GM12891 (cell line): ENCODE results near the gene NACC2.

Source experiments
- POU2F2 ChIP-seq: IDR thresholded peaks from 2 replicates; pipeline ENCODE4 v1.6.1; 2011; ENCODE audit warnings: low read depth, mild to moderate bottlenecking, control low read depth, low read length, moderate library complexity
- TAF1 ChIP-seq: IDR thresholded peaks from 2 replicates; pipeline ENCODE4 v1.6.1; 2011; ENCODE audit warnings: low read depth, low read length, control low read depth

DNA sequence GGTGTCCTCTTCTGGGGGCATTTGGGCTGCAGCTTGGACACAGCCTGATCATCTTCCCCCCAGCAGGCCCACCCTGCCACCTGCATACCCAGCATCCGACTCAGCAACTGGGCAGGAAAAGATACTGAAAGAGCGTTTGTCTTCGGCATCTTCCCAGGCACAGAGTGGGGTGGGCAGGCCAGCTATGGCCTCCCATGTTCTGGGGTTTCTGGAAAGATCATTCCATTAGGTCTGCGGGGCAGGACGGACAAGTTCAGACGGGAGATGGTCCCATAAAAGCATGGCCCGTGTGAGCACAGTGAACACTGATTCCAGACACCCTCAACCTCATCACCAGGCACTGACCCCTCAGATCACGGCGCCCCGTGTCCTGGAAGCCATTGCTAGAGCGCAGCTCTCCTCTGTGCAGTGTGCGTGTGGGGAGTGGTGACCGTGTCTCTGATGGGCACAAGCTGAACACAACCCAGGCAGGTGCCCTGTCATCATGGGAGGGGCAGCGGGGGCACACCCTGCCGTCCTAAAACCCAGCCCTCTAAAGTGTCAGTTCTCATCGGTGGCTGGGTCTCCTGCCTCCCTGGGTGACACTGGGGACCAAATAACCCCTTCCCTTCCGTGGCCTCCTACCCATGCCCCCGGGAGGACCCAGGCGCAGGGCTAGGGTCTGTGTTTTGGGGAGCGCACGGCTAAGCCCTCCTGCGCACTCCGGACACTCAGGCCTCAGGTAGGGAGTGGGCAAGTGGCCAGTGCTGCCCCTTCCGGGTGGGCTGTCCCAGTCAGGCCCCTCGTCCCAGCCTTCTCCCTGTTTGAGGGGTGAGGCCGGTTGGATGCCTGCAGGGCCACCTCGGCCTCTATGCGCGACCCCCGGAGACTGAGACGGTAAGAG is 36.8 kb upstream of the NACC2 start:
- TF ChIP-seq POU2F2 (no peak), TAF1 (no peak)
